GM18520 (cell line): Measurements from ENCODE around the gene DPH1.

ENCODE experiments used
- ATAC-seq: cut with Tn5 transposase; IDR thresholded peaks from one replicate; pipeline ENCODE4 v1.9.1; 2021; ENCODE audit not compliant: unreplicated experiment

Gene DPH1

DNA sequence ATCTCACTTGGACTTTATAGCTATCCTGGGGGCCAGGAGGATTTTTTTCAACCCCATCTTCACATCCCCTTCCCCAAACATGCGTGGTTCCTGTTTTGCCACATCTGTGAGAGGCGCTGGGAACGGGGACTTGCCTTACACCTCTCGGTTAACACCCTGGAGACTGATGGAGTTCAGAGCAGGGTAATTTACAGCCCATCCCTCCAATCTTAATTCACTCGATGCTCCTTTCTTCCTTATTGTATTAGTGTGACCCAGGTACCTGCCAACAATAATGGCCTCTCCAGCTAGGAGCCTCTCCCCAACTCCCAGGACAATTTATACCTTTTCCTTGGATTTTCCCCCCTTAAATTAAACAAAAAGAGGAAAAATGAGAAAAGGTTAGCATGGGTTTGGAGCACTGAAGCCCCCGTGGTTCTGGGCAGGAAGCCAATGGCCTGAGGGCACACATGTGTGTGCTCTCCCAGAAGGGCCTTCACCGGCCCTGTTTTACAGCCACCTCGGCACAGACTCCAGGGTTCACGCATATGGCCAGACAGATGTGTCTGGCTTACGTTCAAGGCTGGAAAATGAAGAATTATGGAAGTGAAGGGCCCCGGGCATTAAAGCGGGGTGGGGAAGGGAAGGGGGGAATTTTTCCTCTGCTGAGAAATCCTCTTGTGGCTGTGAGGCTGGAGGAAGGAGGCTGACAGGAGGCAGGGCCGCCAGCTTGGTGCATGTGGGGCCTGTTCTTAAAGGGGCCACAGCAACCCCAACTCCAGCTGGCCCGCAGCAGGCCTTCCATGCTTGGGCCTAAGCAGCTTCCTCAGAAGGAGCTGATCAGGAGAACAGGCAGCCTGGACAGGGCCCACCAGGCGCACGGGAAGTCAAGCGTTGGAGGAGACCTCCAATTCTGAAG lies 46.4 kb downstream of the DPH1 start:
- ATAC-seq: no peak

DNA sequence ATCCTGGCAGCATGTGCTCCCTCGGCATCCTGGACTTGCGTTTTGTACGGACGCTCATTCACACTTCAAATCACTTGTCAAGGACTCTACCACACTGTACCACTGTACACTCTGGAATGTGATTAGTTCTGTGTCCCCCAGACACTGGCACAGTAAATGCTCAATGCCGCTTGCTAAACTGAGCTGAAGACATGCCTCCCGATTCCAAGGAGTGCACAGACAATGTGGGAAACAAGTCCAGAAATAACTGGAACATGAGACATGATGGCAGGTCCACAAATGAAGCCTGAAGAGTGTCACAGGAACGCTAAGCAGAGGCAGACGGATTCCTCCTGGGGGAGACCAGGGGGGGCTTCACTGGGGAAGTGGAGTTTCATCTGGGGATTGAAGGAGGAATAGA lies 47.1 kb downstream of the DPH1 start:
- ATAC-seq: no peak

DNA sequence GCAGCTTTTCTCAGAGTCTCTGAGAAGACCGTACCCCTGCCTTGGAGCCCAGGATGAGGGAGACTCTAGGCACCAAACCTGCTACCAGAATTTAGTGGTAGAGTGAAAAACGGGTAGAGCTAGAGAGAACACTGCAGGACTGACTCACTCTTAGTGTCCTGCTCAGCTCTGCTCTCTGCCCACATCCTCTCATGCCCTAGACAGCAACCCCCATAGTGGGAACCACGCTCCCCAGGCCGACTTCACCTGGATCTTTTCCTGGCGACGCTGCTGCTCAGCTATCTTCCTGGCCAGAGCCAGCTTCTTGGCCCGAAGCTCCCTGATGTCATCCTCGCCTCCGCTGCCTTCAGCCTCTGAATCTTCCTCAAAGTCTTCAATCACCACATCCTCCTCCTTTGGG lies 51.6 kb downstream of the DPH1 start:
- ATAC-seq: no peak

DNA sequence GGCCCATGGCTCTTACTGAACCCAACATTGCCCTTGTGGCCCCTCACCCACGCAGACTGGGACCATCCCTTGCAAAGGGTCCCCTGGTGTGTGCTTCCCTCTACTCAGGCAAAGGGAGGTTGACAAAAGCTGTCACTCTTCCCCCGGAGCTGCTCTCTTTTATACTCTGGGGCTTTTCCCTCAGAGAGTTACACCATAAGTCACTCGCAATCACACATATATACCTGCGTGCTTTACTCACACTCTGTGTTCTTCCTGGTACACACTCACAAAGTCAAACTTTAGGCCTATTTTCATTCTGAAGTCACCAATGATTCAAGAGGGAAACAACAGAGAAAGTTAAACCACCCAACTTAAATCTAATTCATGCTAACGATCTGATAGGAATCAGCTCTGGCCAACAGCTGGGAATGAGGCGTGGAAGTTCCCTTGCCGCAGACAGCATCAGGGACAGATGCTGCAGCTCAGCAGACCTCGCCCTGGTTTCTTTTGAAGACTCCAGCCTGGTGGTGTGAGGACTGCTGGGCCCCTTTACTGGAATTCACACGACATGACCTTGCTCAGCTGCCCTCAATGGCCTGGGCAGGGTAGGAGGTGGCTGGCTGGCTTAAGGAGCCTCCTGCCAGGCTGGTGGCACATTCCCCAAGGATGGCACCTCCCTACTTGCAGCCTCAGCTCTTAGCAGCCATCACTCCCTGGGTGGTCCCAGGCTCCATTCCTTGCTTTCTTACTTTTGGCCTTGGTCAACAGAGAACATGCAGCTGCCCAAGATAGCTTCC lies 52.2 kb downstream of the DPH1 start:
- ATAC-seq: no peak

DNA sequence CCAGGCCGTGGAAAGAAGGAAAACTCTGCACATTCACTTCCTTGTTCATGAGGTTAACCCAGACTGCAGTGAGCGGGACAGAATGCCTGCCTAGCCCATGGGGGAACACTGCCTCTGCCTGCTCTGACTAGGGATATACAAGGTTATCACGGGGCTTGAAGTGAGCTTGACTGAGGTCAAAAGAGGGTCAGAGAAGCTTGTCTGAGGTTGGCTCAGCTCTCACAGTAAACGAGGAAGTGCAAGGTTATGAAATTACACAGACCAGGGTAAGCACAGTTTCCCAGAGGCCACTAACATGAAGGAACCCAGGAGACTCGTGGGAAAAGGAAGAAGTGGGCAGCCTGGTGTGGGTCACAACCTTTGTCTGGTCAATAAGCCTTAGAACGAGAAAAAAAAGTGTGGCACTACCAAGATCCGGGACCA lies 53.7 kb downstream of the DPH1 start:
- ATAC-seq: no peak

DNA sequence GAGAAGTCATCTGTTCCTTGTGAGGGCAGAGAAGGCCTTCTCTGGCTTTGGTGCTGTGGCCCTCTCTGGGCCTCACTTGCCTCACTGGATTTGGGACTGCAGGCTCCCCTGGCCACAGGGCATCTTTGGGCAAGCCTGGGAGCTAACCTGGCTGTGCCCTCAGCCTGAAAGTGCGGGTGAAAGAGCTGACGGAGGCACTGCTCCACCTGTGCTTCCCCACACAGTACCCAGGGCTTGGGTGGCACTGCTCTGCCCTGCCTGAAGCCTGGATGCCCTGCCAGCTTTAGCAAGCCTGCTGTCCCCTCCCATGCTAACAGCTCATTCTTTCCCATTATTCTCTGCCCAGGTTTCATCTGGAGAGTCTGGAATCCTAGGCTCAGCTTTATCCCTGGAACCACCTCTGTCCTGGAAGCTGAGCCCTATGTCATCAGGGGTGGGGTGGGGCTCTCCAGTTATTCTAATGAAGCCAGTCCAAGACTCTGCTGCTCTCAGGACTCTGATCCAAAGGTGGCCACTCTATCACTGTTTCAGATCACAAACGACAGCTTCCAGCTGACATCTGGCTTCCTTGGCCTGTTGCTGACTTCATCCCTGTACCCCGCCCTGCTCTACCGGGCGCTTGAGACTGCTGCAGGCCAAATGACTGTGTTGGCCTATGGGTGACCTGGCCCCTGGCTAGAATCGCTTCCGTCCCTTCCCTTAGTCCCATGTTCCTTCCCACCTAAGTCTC lies 54.2 kb downstream of the DPH1 start:
- ATAC-seq: no peak

DNA sequence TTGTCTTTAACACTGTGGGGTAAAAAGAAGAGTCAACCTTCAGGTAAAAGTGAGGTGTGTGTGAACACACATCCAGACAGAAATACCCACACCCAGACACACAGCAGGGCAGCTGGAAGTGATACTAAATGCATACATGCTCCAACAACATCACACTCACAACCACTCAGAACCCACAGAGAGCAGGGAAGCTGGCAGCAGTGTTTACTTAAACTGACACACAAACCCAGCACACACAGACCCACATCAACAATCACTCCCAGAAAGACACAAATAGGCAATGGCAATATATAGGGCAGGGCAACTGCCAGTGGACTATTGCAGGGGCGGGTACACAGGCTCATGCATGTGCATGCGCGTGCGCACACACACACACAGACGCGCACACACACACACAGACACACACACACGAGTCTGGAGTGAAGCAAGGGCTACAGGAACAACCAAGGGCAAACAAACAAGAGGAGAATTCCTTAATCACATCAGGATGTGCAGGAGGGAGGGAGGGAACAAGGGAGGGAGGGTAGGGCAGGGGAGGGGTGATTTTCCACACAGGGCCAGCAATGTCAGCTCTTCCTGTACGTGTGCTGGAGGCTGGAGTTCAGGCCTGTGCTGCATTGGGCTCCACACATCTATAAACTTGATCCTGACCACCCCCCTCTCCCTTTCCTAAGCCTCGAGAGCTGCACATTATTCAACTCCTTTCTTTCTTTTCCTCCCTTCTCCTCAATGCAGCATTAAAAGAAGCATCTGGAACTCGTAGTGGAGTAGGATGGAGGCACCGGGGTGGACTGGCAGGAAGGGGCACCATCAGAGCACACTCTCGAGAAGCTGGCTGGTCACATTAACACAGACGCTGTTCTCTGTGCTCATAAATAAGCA lies 55.1 kb downstream of the DPH1 start:
- ATAC-seq: no peak

DNA sequence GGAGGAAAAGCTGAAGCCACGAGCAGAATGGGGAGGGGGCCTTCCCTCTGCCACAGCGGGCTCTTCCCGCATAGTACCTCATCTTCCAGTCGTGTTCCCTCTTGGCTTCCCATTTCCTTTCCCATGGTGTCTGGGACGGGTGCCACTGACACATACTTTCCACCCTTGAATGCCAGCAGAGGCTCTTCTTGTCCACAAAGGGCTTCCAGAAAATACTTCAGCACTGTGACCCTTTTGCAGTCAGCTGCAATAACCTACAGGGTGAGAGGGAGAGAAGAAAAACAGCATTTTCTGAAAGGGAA lies 55.6 kb downstream of the DPH1 start:
- no peak for ATAC-seq

DNA sequence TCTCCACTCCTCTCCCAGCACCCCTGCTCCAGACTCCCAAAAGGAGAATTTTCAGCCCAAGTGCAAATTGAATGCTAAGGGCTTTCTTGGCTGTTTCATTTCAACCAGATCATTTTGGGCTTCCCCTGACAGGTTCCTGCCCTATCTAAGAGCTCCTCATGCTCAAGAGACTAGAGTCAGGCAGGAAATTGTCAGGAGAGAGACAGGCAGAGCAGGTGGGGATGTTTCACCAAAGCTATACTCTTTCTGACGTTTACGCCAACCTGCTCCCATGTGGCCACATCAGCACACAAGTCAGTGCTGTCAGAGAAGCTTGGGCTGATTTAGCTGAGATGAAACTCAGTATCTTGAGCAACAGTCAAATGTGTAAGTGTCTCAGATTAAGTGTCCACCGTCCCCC lies 56.4 kb downstream of the DPH1 start:
- no peak for ATAC-seq

DNA sequence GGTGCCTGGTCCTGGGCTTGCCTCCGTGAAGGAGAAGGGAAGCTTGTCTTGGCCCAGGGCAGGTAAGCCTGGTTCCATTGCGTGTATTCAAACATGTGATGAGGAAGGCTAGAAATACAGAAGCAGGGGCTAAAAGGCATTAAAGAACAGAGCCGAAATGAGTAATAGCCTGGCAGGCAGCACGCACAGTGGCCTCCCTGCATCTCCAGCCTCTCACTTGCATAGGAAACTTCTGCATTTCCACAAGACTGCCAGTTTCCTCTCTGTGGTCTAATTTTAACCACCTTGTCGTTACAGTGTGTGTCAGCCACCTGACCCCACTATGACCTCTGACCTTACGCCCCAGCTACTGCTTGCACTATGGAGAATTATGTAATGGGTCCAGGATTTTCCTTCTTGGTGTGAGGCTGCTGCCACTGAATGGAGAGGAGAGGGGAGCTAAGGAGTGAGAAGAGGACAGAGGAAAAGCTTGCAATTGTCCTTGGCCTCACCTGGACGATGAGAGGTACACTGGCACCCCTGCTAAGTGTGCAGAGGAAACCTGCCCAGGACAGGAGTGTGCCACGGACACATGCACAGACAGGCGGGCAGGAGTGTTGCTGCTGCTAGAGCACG lies 57.8 kb downstream of the DPH1 start:
- ATAC-seq: no peak

DNA sequence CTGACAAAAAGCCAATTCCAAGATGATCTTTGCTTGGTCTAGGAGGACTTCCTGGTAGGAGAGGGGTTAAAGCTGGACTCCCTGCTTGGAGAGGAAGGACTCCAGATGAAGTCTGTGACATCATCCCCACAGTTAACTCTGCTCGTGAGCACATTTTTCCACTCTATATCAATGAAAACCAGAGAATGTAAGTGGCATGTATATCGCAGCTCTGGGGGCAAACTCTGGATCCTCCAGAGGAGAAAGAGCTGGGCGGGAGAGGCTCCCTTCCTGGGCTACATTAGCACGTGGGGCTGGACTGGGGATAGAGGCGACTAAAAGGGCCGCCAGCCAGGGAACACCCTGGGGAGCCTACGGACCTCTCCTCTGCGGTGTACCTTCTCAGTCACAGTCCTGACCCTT lies 59.1 kb downstream of the DPH1 start:
- no peak for ATAC-seq

DNA sequence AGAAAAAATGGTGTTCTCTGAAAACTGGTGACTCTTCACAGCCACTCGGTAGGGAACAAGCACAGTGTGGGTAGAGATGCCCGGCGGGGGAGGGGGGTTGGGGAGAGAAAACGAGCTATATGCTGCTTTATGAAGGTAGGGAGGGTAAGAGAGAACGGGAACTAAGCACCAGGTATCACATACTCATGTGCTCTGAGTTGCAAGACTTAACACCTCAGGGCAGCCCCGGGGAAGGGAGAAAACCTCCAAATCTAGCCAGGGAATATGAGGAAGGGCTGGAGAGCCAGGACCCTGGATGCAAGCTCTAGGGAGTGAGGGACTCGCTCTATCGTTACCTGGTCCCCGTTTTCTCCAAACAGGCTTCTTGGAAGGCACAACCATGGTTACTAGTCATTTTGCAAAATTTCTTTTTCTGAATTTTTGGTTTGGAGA lies 60.3 kb downstream of the DPH1 start:
- no peak for ATAC-seq

DNA sequence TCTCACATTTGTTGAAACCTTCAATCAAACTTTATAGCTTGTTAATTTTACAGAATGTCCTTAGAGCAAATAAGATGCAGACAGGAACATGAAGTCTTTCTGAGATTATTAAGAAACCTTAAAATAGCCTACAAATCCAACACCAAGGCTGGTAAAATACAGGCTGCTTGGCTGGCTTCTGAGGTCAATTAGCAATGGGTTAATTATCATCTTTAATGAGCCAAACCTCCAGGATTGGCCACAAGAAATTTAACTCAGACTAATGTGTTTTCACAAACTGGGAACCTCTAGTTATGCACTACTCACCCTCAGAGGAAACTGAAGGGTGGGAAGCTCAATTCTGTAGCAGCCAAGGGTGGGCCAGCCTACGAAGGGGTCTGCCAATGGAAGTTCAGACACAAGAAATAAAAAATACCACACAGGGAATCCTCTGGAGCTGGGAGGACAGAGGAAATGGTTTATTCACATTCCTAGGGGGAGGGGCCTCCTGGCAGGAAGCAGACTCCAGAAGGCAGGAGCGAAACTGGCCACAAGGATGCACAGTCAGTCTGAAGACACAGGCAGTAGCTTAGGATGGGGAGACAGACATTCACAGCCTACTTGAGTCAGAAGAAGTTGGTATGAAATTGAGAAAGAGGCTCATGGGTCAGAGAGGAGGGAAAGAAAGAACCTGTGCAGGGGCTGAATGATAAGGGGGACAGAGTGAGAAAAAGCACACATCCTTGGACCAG lies 61.0 kb downstream of the DPH1 start:
- ATAC-seq: no peak

DNA sequence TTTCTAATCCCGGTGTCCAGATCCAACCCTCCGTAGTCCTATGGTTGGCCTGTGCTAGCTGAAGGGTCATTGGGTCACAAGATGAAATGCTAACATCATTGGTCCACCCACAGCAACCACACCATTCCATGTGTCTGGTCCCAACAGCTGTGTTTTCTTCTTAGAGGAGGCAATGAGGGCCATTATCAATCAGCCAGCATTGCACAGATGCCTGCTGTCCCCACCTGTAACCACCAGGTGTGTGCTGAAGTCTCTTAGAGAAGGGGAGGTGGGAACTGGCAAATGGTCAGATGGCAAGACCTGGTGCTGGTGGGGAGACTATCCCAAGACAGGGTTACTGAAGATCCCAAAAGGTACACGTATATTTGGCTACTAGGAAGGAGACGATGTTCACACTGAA lies 62.3 kb downstream of the DPH1 start:
- no peak for ATAC-seq

DNA sequence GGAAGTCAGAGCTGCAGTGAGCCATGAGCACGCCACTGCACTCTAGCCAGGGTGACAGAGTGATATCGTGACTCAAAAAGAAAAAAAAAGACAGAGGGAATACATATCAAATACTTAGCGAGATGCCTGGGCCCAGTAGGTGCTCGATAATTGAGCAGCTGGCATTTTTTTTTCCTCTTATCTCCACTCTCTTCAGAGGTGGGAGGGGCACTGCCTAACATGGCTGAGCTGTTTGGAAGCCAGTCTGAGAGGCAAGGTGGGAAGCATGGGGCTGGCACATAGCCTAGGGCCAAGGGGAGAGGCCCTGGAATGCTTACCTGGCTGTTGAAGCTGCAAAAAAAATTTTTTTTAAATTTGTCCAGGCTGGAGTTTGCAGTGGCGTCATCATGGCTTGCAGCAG lies 63.4 kb downstream of the DPH1 start:
- ATAC-seq: no peak
